Measurements from ENCODE around the gene GIGYF2.

The GIGYF2 gene

GRCh38 chr2:232698556-232699091 lies 1.5 kb downstream of the GIGYF2 start:
- Histone ChIP-seq H3K4me3 (replicated peaks; ENCODE audit: insufficient read depth, low read length) (peak overlapping the region; percentile 89), H3K27me3 (ENCODE audit: insufficient read depth, poor library complexity, severe bottlenecking) (no peaks in the 10 kb centered on the region), H3K27ac (replicated peaks) (peak overlapping the region; percentile 76; the same call in 1 of the 2 replicates)
- TF ChIP-seq REST (IDR thresholded peaks at IDR 0.05; ENCODE audit: insufficient replicate concordance, low read depth) (no peak), SPI1 (IDR thresholded peaks at IDR 0.05; ENCODE audit: borderline replicate concordance, low read depth) (no peak), POLR2AphosphoS5 (IDR thresholded peaks at IDR 0.05; ENCODE audit: low read depth) (no peak), GABPA (IDR thresholded peaks at IDR 0.05; ENCODE audit: low read depth) (no peak)
- TF ChIP-seq, protein P1, sequence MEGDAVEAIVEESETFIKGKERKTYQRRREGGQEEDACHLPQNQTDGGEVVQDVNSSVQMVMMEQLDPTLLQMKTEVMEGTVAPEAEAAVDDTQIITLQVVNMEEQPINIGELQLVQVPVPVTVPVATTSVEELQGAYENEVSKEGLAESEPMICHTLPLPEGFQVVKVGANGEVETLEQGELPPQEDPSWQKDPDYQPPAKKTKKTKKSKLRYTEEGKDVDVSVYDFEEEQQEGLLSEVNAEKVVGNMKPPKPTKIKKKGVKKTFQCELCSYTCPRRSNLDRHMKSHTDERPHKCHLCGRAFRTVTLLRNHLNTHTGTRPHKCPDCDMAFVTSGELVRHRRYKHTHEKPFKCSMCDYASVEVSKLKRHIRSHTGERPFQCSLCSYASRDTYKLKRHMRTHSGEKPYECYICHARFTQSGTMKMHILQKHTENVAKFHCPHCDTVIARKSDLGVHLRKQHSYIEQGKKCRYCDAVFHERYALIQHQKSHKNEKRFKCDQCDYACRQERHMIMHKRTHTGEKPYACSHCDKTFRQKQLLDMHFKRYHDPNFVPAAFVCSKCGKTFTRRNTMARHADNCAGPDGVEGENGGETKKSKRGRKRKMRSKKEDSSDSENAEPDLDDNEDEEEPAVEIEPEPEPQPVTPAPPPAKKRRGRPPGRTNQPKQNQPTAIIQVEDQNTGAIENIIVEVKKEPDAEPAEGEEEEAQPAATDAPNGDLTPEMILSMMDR (IDR thresholded peaks at IDR 0.05; ENCODE audit: insufficient read depth, low read length) = no peak
- DNase-seq (ENCODE audit: low read depth in 1 of 2, low spot score in 1 of 2) = no peak

DNA sequence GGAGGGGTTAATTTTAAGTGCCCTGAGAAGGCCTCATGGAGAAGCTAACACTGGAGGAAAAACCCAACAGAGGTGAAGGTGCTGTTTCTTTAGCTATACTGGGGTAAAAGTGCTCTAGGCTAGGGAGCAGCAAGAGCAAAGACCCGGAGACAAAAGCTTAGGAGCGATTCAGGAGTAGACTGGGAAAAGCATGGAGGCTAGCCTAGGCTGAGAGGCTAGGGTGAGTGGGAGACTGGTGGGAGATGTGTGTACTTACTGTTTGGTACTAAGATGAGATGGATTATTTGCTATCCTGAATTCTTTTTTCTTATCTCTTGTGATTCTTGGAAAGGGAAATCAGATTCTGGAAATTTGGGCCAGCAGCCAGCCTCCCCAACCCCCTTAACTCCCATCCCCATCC lies 2.0 kb downstream of the GIGYF2 start:
- TF ChIP-seq POLR2AphosphoS5 (IDR thresholded peaks at IDR 0.05; ENCODE audit: low read depth) (no peak), GABPA (IDR thresholded peaks at IDR 0.05; ENCODE audit: low read depth) (no peak), SPI1 (IDR thresholded peaks at IDR 0.05; ENCODE audit: borderline replicate concordance, low read depth) (no peak), REST (IDR thresholded peaks at IDR 0.05; ENCODE audit: insufficient replicate concordance, low read depth) (no peak)
- TF ChIP-seq, protein P1 (IDR thresholded peaks at IDR 0.05; ENCODE audit: insufficient read depth, low read length) = no peak
- Histone ChIP-seq H3K27ac (replicated peaks) (no peak overlapping the region; the same call in 1 of the 2 replicates), H3K27me3 (ENCODE audit: insufficient read depth, poor library complexity, severe bottlenecking) (no peaks in the 10 kb centered on the region), H3K4me3 (replicated peaks; ENCODE audit: insufficient read depth, low read length) (no peak overlapping the region)
- DNase-seq (ENCODE audit: low read depth in 1 of 2, low spot score in 1 of 2) = no peak

DNA sequence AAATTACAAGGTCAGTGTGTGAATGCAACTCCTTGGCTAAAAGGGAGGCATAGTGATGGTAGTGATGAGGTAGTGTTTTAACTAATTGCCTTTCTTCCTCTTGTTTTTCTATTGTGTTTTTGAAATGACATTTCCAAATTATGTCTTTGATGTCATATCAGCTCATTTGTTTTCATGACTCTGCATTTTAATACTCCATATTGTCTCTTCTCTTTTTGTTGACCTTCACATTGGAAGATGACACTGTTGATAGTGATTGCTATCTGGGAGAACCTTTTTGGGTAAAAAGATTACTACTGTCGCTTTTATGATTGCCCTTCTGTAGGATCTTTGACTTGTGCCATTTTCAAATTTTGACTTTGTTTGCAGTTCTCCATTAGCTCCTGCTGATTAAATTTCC lies 3.0 kb downstream of the GIGYF2 start:
- no peak overlapping the region for H3K27ac ChIP-seq (replicated peaks)
- no peaks in the 10 kb centered on the region for H3K27me3 ChIP-seq (ENCODE audit: insufficient read depth, poor library complexity, severe bottlenecking)
- TF ChIP-seq POLR2AphosphoS5 (IDR thresholded peaks at IDR 0.05; ENCODE audit: low read depth) (no peak), SPI1 (IDR thresholded peaks at IDR 0.05; ENCODE audit: borderline replicate concordance, low read depth) (no peak), REST (IDR thresholded peaks at IDR 0.05; ENCODE audit: insufficient replicate concordance, low read depth) (no peak), GABPA (IDR thresholded peaks at IDR 0.05; ENCODE audit: low read depth) (no peak)
- TF ChIP-seq, protein P1 (IDR thresholded peaks at IDR 0.05; ENCODE audit: insufficient read depth, low read length) = no peak
- no peak overlapping the region for H3K4me3 ChIP-seq (replicated peaks; ENCODE audit: insufficient read depth, low read length)
- no peak for DNase-seq (ENCODE audit: low read depth in 1 of 2, low spot score in 1 of 2)
